ENCODE data around the gene GFRAL. TPM values are rescaled to one million over a fixed set of nuclear protein-coding genes. Genes with fewer than 3 reads are reported as not detected.
"Not testable (repeated sequence)": the region's sequence is repeated elsewhere in the genome, so short reads cannot be mapped to it uniquely, and the experiment has no call there.

GFRAL gene
- total RNA-seq, 4 donors from 2014 or later, result not detected

GRCh38 chr6:55293116-55293515 lies 34.2 kb upstream of the GFRAL start:
- H3K9me3 ChIP-seq, result peaks cover 4% of the 10 kb centered on the region
- no peaks in the 10 kb centered on the region for H3K27me3 ChIP-seq
- no peaks in the 10 kb centered on the region for H3K4me1 ChIP-seq
- TF ChIP-seq EP300 (IDR thresholded peaks at IDR 0.05), result no peak
- TF ChIP-seq POLR2A (IDR thresholded peaks at IDR 0.05), result no peak
- no peak for TF ChIP-seq CTCF (IDR thresholded peaks at IDR 0.05)
- TF ChIP-seq POLR2AphosphoS5 (IDR thresholded peaks at IDR 0.05), result no peak
- DNase-seq (ENCODE audit: low spot score in 2 of 2), result no peak
- WGBS, result 52% methylated on average over 2 of the region's 2 CpGs
- H3K27ac ChIP-seq, result no peak overlapping the region
- H3K4me3 ChIP-seq, result no peak overlapping the region
- no peaks in the 10 kb centered on the region for H3K36me3 ChIP-seq

GRCh38 chr6:55297214-55297613 lies 30.1 kb upstream of the GFRAL start:
- H3K36me3 ChIP-seq; H3K4me3 ChIP-seq; H3K4me1 ChIP-seq; H3K9me3 ChIP-seq; H3K27me3 ChIP-seq; DNase-seq (ENCODE audit: low spot score in 2 of 2); H3K27ac ChIP-seq: not testable (repeated sequence)
- WGBS, result 92% methylated on average over 3 of the region's 3 CpGs

- 76% methylated on average over 5 of the region's 5 CpGs for WGBS
- H3K27ac ChIP-seq, result no peak overlapping the region
Measured at GRCh38 chr6:55299286-55299985, 27.8 kb upstream of the GFRAL start.

GRCh38 chr6:55304747-55305146 lies 22.5 kb upstream of the GFRAL start:
- no peaks in the 10 kb centered on the region for H3K27me3 ChIP-seq
- no peaks in the 10 kb centered on the region for H3K36me3 ChIP-seq
- no peak for DNase-seq (ENCODE audit: low spot score in 2 of 2)
- 70% methylated on average over 1 of the region's 1 CpG for WGBS
- no peak overlapping the region for H3K27ac ChIP-seq
- no peaks in the 10 kb centered on the region for H3K9me3 ChIP-seq
- H3K4me3 ChIP-seq, result no peak overlapping the region
- no peak for TF ChIP-seq CTCF (IDR thresholded peaks at IDR 0.05)
- TF ChIP-seq POLR2AphosphoS5 (IDR thresholded peaks at IDR 0.05), result no peak
- TF ChIP-seq EP300 (IDR thresholded peaks at IDR 0.05), result no peak
- TF ChIP-seq POLR2A (IDR thresholded peaks at IDR 0.05), result no peak
- H3K4me1 ChIP-seq, result no peaks in the 10 kb centered on the region

More at GRCh38 chr6:55299286-55299985, 27.8 kb upstream of the GFRAL start:
- Histone ChIP-seq H3K27me3 (no peaks in the 10 kb centered on the region), H3K4me1 (no peaks in the 10 kb centered on the region), H3K9me3 (peaks cover 4% of the 10 kb centered on the region), H3K4me3 (no peak overlapping the region), H3K36me3 (no peaks in the 10 kb centered on the region)
- DNase-seq (ENCODE audit: low spot score in 2 of 2), result no peak
- TF ChIP-seq POLR2A (IDR thresholded peaks at IDR 0.05), result no peak
- TF ChIP-seq EP300 (IDR thresholded peaks at IDR 0.05), result no peak
- TF ChIP-seq POLR2AphosphoS5 (IDR thresholded peaks at IDR 0.05), result no peak
- TF ChIP-seq CTCF (IDR thresholded peaks at IDR 0.05), result no peak

- H3K27ac ChIP-seq, result no peak overlapping the region
- H3K4me1 ChIP-seq, result no peaks in the 10 kb centered on the region
- no peak for DNase-seq (ENCODE audit: low spot score in 2 of 2)
- no peak overlapping the region for H3K4me3 ChIP-seq
- no peaks in the 10 kb centered on the region for H3K36me3 ChIP-seq
- TF ChIP-seq EP300 (IDR thresholded peaks at IDR 0.05) (no peak), POLR2AphosphoS5 (IDR thresholded peaks at IDR 0.05) (no peak), CTCF (IDR thresholded peaks at IDR 0.05) (no peak), POLR2A (IDR thresholded peaks at IDR 0.05) (no peak)
- no peaks in the 10 kb centered on the region for H3K27me3 ChIP-seq
- no peaks in the 10 kb centered on the region for H3K9me3 ChIP-seq
Measured at GRCh38 chr6:55319961-55320695, 7.1 kb upstream of the GFRAL start.

Measured in suprapubic skin (tissue), 4 donors.